HG02623 (cell line): ENCODE measurements around the gene MYBPC3.
A peak's percentile ranks its signal among the peaks of the same experiment; 100 is the strongest.
"Not testable (repeated sequence)": the region's sequence is repeated elsewhere in the genome, so short reads cannot be mapped to it uniquely, and the experiment has no call there.

Experiments used
- ATAC-seq: cut with Tn5 transposase; IDR thresholded peaks from one replicate; pipeline ENCODE4 v1.9.1; 2021; ENCODE audit warnings: moderate library complexity; ENCODE audit not compliant: unreplicated experiment

MYBPC3 gene

GRCh38 chr11:47326198-47326597 lies 26.3 kb downstream of the MYBPC3 start:
- no peak for ATAC-seq

- ATAC-seq: no peak
These were observed 27.0 kb downstream of the MYBPC3 start for GRCh38 chr11:47325271-47326041.

- ATAC-seq: no peak
These were observed 28.0 kb downstream of the MYBPC3 start for GRCh38 chr11:47324520-47324919.

GRCh38 chr11:47318166-47318565 lies 34.3 kb downstream of the MYBPC3 start:
- no peak for ATAC-seq

- peak; percentile 86 for ATAC-seq
These were observed 35.3 kb downstream of the MYBPC3 start for GRCh38 chr11:47317064-47317828.

- not testable (repeated sequence) for ATAC-seq
These were observed 36.0 kb downstream of the MYBPC3 start for GRCh38 chr11:47316501-47316900.

- no peak for ATAC-seq
These were observed 37.5 kb downstream of the MYBPC3 start for GRCh38 chr11:47314992-47315391.

GRCh38 chr11:47308050-47308823 lies 44.3 kb downstream of the MYBPC3 start:
- no peak for ATAC-seq

- ATAC-seq: no peak
These were observed 46.0 kb downstream of the MYBPC3 start for GRCh38 chr11:47306484-47306844.

- no peak for ATAC-seq
These were observed 46.6 kb downstream of the MYBPC3 start for GRCh38 chr11:47305734-47306483.

GRCh38 chr11:47302853-47303252 lies 49.6 kb downstream of the MYBPC3 start:
- no peak for ATAC-seq

- no peak for ATAC-seq
These were observed 53.4 kb downstream of the MYBPC3 start for GRCh38 chr11:47299078-47299477.

GRCh38 chr11:47296045-47296444 lies 56.5 kb downstream of the MYBPC3 start:
- no peak for ATAC-seq

- ATAC-seq: no peak
These were observed 57.1 kb downstream of the MYBPC3 start for GRCh38 chr11:47295385-47295784.

- ATAC-seq: no peak
These were observed 62.6 kb downstream of the MYBPC3 start for GRCh38 chr11:47289856-47290255.

- no peak for ATAC-seq
These were observed 64.4 kb downstream of the MYBPC3 start for GRCh38 chr11:47288066-47288465.

GRCh38 chr11:47285969-47286770 lies 66.3 kb downstream of the MYBPC3 start:
- ATAC-seq: no peak

GRCh38 chr11:47284151-47284550 lies 68.4 kb downstream of the MYBPC3 start:
- no peak for ATAC-seq

- no peak for ATAC-seq
These were observed 70.0 kb downstream of the MYBPC3 start for GRCh38 chr11:47282462-47282861.
